IPS-18c (cell line): Measurements from ENCODE around the gene SHANK1.
A peak's percentile ranks its signal among the peaks of the same experiment; 100 is the strongest.

Experiments
- H3K4me3 ChIP-seq: 2 replicates; pipeline ENCODE4 v1.7.0; 2013; ENCODE audit warnings: low read depth, mild to moderate bottlenecking, low read length, moderate library complexity; ENCODE audit not compliant: insufficient read depth
- H3K9me3 ChIP-seq: one replicate; pipeline ENCODE4 v1.6.1; 2013; ENCODE audit warnings: mild to moderate bottlenecking, low read length, moderate library complexity; ENCODE audit not compliant: control insufficient read depth, insufficient read depth

The SHANK1 gene

GRCh38 chr19:50702871-50703829 lies 16.5 kb downstream of the SHANK1 start:
- Histone ChIP-seq H3K9me3 (no peaks in the 10 kb centered on the region), H3K4me3 (no peak overlapping the region)

DNA sequence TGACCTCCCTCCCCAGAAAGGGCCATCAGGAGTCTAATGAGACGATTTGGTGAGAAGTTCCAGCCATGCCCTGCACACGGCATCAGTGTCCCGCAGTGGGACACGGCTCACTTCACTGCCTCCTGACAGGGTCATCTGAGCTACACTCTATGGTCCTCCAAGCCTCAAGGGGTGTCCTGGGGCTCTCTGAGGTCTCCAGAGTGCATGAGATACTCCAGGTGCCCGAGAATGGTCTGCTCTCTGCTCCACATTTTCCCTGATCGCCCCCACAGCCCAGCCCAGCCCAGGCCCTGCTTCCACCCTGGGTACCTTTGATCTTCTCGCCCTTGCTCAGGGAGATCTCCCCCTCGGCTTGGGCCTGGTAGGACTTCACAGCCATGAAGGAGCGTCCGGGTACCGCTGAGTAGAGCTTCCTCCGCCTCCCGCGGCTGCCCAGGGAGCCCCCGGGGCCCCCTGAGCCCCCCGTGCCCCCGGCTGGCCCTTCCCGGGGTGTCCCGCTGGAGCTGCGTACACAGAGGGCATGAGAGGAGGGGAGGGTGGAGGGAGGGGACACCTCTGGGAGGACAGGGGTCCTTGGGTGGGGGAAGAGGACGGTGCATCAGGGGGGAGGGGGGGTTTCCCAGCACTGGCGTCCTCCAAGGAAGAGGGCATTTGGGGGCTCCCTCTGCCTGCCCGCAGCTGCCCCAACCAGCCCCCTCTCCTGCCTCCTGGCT lies 17.3 kb downstream of the SHANK1 start:
- H3K4me3 ChIP-seq: no peak overlapping the region
- H3K9me3 ChIP-seq: no peaks in the 10 kb centered on the region

DNA sequence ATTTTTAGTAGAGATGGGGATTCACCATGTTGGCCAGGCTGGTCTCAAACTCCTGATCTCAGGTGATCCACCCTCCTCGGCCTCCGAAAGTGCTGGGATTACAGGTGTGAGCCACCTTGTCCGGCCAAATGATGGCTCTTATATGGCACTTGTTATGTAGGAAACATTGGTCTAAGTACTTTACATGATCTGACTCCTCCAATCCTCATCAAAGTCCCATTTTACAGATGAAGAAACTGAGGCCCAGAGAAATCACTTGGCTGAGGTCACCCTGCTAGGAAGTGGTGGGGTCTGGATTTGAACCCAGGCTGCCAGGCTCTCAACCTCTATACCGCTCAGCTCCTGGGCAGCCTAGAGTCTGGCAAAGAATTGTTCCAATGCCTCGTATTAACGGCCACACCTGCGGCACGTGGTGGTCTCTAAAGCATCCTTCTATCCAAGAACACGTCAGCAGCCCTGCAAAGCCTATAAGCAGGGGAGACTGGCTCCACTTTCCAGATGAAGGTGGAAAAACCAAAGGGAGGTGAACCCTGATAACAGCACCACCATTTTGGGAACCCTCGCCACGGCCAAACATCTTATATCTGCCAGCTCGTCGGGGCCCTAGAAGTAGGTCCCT lies 18.1 kb downstream of the SHANK1 start:
- Histone ChIP-seq H3K4me3 (no peak overlapping the region), H3K9me3 (no peaks in the 10 kb centered on the region)

DNA sequence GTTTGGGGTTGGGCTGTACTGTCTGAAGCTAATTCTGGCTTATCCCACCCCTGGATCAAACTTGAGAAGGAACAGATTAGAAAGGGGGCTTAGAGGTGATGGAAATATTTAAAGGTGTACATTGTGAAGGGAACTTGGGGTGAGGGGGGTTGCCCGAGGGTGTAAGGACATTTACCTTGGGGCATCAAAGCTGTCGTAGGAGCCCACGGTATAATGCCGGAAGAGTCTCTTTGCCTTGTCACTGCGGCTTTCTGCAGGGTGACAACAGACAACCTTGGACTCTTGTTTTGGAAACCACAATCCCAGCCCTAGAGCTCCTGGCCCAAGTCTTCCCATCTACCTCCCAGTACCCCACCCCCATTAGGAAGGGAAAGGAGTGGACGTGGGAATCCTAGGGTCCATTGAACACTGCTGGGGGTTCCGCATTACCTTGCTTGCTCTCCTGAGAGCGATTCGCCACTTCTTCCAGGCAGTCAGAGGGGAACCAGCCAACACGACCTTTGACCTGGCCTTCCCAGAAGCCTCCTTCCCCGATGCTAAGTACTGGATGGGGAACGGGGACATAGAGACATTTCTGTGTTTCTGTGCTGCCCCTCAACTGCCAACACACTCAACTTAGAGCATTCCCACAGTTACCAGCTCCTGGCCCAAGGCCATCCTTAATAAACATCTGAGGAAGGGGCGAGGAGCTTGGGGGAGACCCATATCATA lies 22.0 kb downstream of the SHANK1 start:
- no peaks in the 10 kb centered on the region for H3K9me3 ChIP-seq
- H3K4me3 ChIP-seq: no peak overlapping the region

- Histone ChIP-seq H3K4me3 (peak overlapping the region; percentile 58), H3K9me3 (no peaks in the 10 kb centered on the region)
Measured at GRCh38 chr19:50696094-50696483, 23.5 kb downstream of the SHANK1 start.

- H3K4me3 ChIP-seq: peak overlapping the region; percentile 58
- no peaks in the 10 kb centered on the region for H3K9me3 ChIP-seq
Measured at GRCh38 chr19:50695251-50696093, 24.1 kb downstream of the SHANK1 start.

GRCh38 chr19:50694815-50695145 lies 24.8 kb downstream of the SHANK1 start:
- no peak overlapping the region for H3K4me3 ChIP-seq

DNA sequence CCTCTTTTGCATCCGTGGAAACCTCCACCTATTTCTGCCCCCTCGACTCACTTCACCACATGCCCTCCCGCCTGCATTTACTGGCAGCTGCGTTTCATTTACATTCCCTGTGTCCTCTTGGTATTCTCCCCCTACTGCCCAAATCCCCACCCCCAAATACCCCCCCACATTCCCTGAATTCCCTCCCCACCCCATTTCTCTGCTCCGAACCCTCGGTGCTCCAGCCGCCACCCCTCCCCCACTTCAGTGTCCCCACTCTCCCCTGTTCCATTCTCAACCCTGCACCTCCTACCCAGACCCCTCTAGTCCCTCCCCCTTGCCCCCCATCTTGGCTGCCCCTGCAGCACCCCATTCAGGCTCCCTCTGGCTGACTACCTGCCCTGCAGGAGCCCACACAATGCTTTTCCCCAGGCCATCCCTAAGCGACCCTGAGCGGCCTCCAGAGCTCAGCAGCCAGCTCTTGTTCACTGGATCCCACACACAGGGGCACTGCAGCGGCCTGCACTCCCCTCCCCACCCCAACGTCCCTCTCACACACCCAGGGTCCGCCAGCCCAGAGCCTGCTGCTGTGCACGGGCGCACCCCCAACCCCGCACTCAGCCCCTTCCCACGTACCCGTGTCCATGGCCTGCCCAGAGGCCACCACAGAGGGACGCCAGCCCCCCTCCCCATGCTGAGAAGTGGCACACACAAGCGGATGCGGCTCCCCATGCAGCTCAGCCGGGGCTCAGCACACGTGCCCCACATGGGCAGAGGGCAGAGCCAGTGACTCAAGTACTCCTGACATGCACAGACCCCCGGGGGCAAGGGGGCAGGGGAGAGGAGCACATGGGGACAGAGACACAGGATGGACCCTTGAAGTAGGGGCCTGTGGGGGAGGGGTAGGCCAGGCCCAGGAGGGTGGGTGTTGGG lies 26.3 kb downstream of the SHANK1 start:
- H3K9me3 ChIP-seq: no peaks in the 10 kb centered on the region
- peak overlapping the region; percentile 31; the same call in 1 of the 2 replicates for H3K4me3 ChIP-seq

More at GRCh38 chr19:50694815-50695145, 24.8 kb downstream of the SHANK1 start:
- H3K9me3 ChIP-seq: no peaks in the 10 kb centered on the region

- no peaks in the 10 kb centered on the region for H3K9me3 ChIP-seq
- no peak overlapping the region for H3K4me3 ChIP-seq
Measured at GRCh38 chr19:50690439-50690838, 29.2 kb downstream of the SHANK1 start.

GRCh38 chr19:50688766-50689165 lies 30.8 kb downstream of the SHANK1 start:
- Histone ChIP-seq H3K4me3 (no peak overlapping the region), H3K9me3 (peaks cover 3% of the 10 kb centered on the region)

- peaks cover 4% of the 10 kb centered on the region for H3K9me3 ChIP-seq
- H3K4me3 ChIP-seq: peak overlapping the region; percentile 36
Measured at GRCh38 chr19:50686310-50687032, 33.1 kb downstream of the SHANK1 start.

- Histone ChIP-seq H3K4me3 (no peak overlapping the region), H3K9me3 (peaks cover 4% of the 10 kb centered on the region)
Measured at GRCh38 chr19:50679177-50680125, 40.2 kb downstream of the SHANK1 start.

GRCh38 chr19:50678323-50678722 lies 41.3 kb downstream of the SHANK1 start:
- no peaks in the 10 kb centered on the region for H3K9me3 ChIP-seq
- H3K4me3 ChIP-seq: no peak overlapping the region

- no peaks in the 10 kb centered on the region for H3K9me3 ChIP-seq
Measured at GRCh38 chr19:50677636-50678035, 42.0 kb downstream of the SHANK1 start.

More at GRCh38 chr19:50677636-50678035, 42.0 kb downstream of the SHANK1 start:
- H3K4me3 ChIP-seq: no peak overlapping the region
